K562 (cell line): ENCODE results near the gene CNTN4. TPM values are rescaled to one million over a fixed set of nuclear protein-coding genes. Genes with fewer than 3 reads are reported as not detected.

Experiments used
- ATAC-seq: fragments of 200-7000 bp; cut with Tn5 transposase; 3 replicates; pipeline ENCODE4 v1.9.1; 2020; ENCODE audit warnings: moderate library complexity
- BruUV-seq: library from RNA; stranded (reverse); fragments of 400-500 nt; replicated peaks from 2 replicates; lab custom pipeline; 2021; lab: Mats Ljungman, UMichigan
- CTCF ChIA-PET: fragments of 300-600 bp; formaldehyde crosslinking; extraction: SDS; loops from one replicate; lab custom pipeline; 2021; ENCODE audit warnings: low intra/inter-chr PET ratio; lab: Yijun Ruan, JAX
- POLR2A ChIA-PET: fragments of 300-600, 350-650 bp; sonication (Branson Sonifier 250); formaldehyde crosslinking; extraction: SDS; loops from one replicate; lab custom pipeline; 2021; ENCODE audit warnings: antibody characterized with exemption, inconsistent platforms; lab: Yijun Ruan, JAX
- DNase-seq, 4 experiments: peaks; one replicate each; pipeline versions ENCODE4 v3.0.0 to v3.0.0-alpha.2; 2011 to 2018; ENCODE audit warnings: low spot score in 3 of 4, mixed read lengths in 3 of 4; ENCODE audit errors: extremely low read depth in 1 of 4
- FAIRE-seq: peaks from 2 replicates; lab custom pipeline; 2011; peaks lifted over from hg19 to GRCh38; lab: Jason Lieb, UNC
- H2AFZ ChIP-seq: 2 replicates; pipeline ENCODE4 v1.6.0; 2011; ENCODE audit warnings: low read depth, low read length, control low read depth, inconsistent platforms
- H3K27ac ChIP-seq: fragments of 200-600 bp; 3 replicates; pipeline ENCODE4 v1.8.0; 2011; ENCODE audit warnings: low read depth, mild to moderate bottlenecking, control low read depth, inconsistent platforms, low read length, moderate library complexity, mixed read lengths; ENCODE audit errors: extremely low read depth
- H3K27me3 ChIP-seq, 2 experiments: fragments of 300-600 bp in 1 of 2; 2 replicates in 1 of 2; 3 replicates in 1 of 2; pipeline versions ENCODE4 v1.6.0 to v1.8.0; 2011; ENCODE audit warnings: inconsistent platforms in 2 of 2, low read length in 2 of 2, mild to moderate bottlenecking in 1 of 2, mixed read lengths in 1 of 2, moderate library complexity in 1 of 2; ENCODE audit not compliant: control insufficient read depth in 2 of 2, insufficient read depth in 2 of 2
- H3K36me3 ChIP-seq: fragments of 300-600 bp; 3 replicates; pipeline ENCODE4 v1.8.0; 2011; ENCODE audit warnings: mild to moderate bottlenecking, low read length, inconsistent platforms; ENCODE audit not compliant: control insufficient read depth, insufficient read depth
- H3K4me1 ChIP-seq, 2 experiments: fragments of 200-600 bp in 1 of 2; replicated peaks in 1 of 2; 2 replicates in 1 of 2; 3 replicates in 1 of 2; pipeline versions ENCODE4 v1.5.1 to v1.8.0; 2011; ENCODE audit warnings: inconsistent platforms in 2 of 2, low read length in 2 of 2, mild to moderate bottlenecking in 1 of 2, mixed read lengths in 1 of 2, moderate library complexity in 1 of 2; ENCODE audit not compliant: control insufficient read depth in 2 of 2, insufficient read depth in 2 of 2
- H3K4me2 ChIP-seq: 2 replicates; pipeline ENCODE4 v1.6.1; 2011; ENCODE audit warnings: low read length, control low read depth, inconsistent platforms, mixed read lengths; ENCODE audit not compliant: insufficient read depth
- H3K4me3 ChIP-seq: fragments of 200-600 bp; sonication (generic), shearing (Covaris generic); 2 replicates; pipeline ENCODE4 v1.5.1; 2016; ENCODE audit warnings: control low read depth, inconsistent platforms
- H3K79me2 ChIP-seq: fragments of 200-600 bp; 3 replicates; pipeline ENCODE4 v1.8.0; 2011; ENCODE audit warnings: low read length, inconsistent platforms; ENCODE audit not compliant: control insufficient read depth, insufficient read depth
- H3K9ac ChIP-seq, 2 experiments: 2 replicates each; pipeline versions ENCODE4 v1.6.0 to v1.6.1; 2011; ENCODE audit warnings: low read depth in 2 of 2, low read length in 2 of 2, control low read depth in 1 of 2, inconsistent platforms in 1 of 2, mild to moderate bottlenecking in 1 of 2, mixed read lengths in 1 of 2; ENCODE audit not compliant: insufficient read depth in 1 of 2
- H3K9me1 ChIP-seq: one replicate; pipeline ENCODE4 v1.6.0; 2011; ENCODE audit warnings: inconsistent platforms, mild to moderate bottlenecking, low read length, moderate library complexity; ENCODE audit not compliant: control insufficient read depth, insufficient read depth
- H3K9me3 ChIP-seq: replicated peaks from 2 replicates; pipeline ENCODE4 v1.5.1; 2011; ENCODE audit warnings: low read depth, low read length, inconsistent platforms; ENCODE audit not compliant: control insufficient read depth, insufficient read depth
- H4K20me1 ChIP-seq: replicated peaks from 2 replicates; pipeline ENCODE4 v1.6.1; 2011; ENCODE audit warnings: low read length, inconsistent platforms, mixed read lengths; ENCODE audit not compliant: control insufficient read depth, insufficient read depth
- CCAR2 ChIP-seq: fragments of 200-400 bp; formaldehyde crosslinking; IDR thresholded peaks from 2 replicates; pipeline ENCODE4 v1.6.1; 2017; ENCODE audit warnings: mild to moderate bottlenecking, low read depth, low read length
- ETS2 ChIP-seq: IDR thresholded peaks from 2 replicates; pipeline ENCODE4 v1.6.1; 2016; ENCODE audit warnings: borderline replicate concordance, missing genetic modification characterization, mild to moderate bottlenecking, moderate library complexity, missing compliant biosample characterization; ENCODE audit not compliant: poor library complexity, severe bottlenecking
- FOXA3 ChIP-seq, 2 experiments: fragments of 450-650 bp in 1 of 2; sonication (generic) in 1 of 2; formaldehyde crosslinking; IDR thresholded peaks in 1 of 2; conservative IDR thresholded peaks in 1 of 2; 2 replicates each; pipeline versions ENCODE4 v1.4.0 to v1.8.0; 2020 to 2022; ENCODE audit warnings: mild to moderate bottlenecking in 2 of 2, missing genetic modification reagents in 1 of 2
- GABPB2 ChIP-seq: fragments of 250-450 bp; sonication (Bioruptor Pico); conservative IDR thresholded peaks from 2 replicates; pipeline ENCODE4 v1.5.1; 2021; ENCODE audit warnings: mild to moderate bottlenecking
- GTF2E2 ChIP-seq: fragments of 200-800 bp; sonication (Bioruptor generic); IDR thresholded peaks from 2 replicates; pipeline ENCODE4 v1.6.1; 2016; ENCODE audit warnings: missing genetic modification characterization, missing compliant biosample characterization
- KHSRP ChIP-seq: fragments of 450-650 bp; IDR thresholded peaks from 2 replicates; pipeline ENCODE4 v1.6.1; 2017
- RBFOX2 ChIP-seq: fragments of 200-400 bp; formaldehyde crosslinking; IDR thresholded peaks from 2 replicates; pipeline ENCODE4 v1.6.1; 2017; ENCODE audit warnings: low read depth, mild to moderate bottlenecking, low read length, moderate library complexity
- RBM39 ChIP-seq: fragments of 200-400 bp; formaldehyde crosslinking; optimal IDR thresholded peaks from 2 replicates; pipeline ENCODE3; 2018; ENCODE audit warnings: low read depth, low read length
- SREBF2 ChIP-seq: sonication (generic); formaldehyde crosslinking; IDR thresholded peaks from 2 replicates; pipeline ENCODE4 v1.4.0; 2020; ENCODE audit warnings: mild to moderate bottlenecking, missing genetic modification reagents
- SRSF7 ChIP-seq: fragments of 200-400 bp; formaldehyde crosslinking; optimal IDR thresholded peaks from 2 replicates; pipeline ENCODE3; 2017; ENCODE audit warnings: mild to moderate bottlenecking, low read depth, low read length
- TCF7L2 ChIP-seq: fragments of 150-350 bp; IDR thresholded peaks from 2 replicates; pipeline ENCODE4 v1.6.1; 2016; ENCODE audit warnings: low read depth, mild to moderate bottlenecking, low read length, moderate library complexity
- WGBS: fragments of 100-300 bp; shearing (Covaris generic); methylation state at CpG from one replicate; pipeline ENCODE4 v1.1.6; 2016; ENCODE audit warnings: low coverage, mixed read lengths; ENCODE audit not compliant: insufficient coverage; ENCODE audit errors: missing lambda C conversion rate; 5-methylcytosine and 5-hydroxymethylcytosine counted together
- in situ Hi-C: fragments of 300-500 bp; cut with MboI; formaldehyde crosslinking; loops from 4 replicates; pipeline ENCODE4 v1.15.0; 2018; ENCODE audit warnings: inconsistent platforms, mixed read lengths
- intact Hi-C: fragments of 100-400 bp; cut with micrococcal nuclease; formaldehyde crosslinking; loops from 2 replicates; pipeline ENCODE4 v1.14.2; 2022
- polyA plus RNA-seq, 8 experiments: library from polyadenylated mRNA; depleted of rRNA in 4 of 8; stranded (reverse) in 5 of 8; unstranded in 3 of 8; fragments of >200 nt; fragmentation: Nextera tagmentation in 2 of 8; fragmentation: Illumina TruSeq in 1 of 8; extraction: Ambion mirVana in 2 of 8; extraction: Trizol in 1 of 8; gene quantifications; 2 replicates each; pipeline versions ENCODE4 v1.2.1 to v1.2.3, GENCODE V29; 2011 to 2014; ENCODE audit warnings: inconsistent platforms in 1 of 8, missing spikeins in 1 of 8
- total RNA-seq, 7 experiments: library from RNA; depleted of rRNA in 6 of 7; stranded (reverse); fragments of >200 nt in 6 of 7; fragmentation: Illumina TruSeq in 2 of 7; extraction: Trizol in 2 of 7; gene quantifications; 2 replicates each; pipeline versions ENCODE4 v1.2.1 to v1.2.3, GENCODE V29; 2011 to 2021; ENCODE audit warnings: low replicate concordance in 1 of 7
- TF ChIP-seq, protein P1 (sequence below): fragments of 250-450 bp; sonication (Bioruptor Pico); IDR thresholded peaks from 2 replicates; pipeline ENCODE4 v1.4.0; 2020; ENCODE audit warnings: borderline replicate concordance

CNTN4 gene
- total and polyA plus RNA-seq, 9 of the 15 experiments (the other 6 are each of a cell fraction or from before 2014, with no cell fraction given), result not detected

DNA sequence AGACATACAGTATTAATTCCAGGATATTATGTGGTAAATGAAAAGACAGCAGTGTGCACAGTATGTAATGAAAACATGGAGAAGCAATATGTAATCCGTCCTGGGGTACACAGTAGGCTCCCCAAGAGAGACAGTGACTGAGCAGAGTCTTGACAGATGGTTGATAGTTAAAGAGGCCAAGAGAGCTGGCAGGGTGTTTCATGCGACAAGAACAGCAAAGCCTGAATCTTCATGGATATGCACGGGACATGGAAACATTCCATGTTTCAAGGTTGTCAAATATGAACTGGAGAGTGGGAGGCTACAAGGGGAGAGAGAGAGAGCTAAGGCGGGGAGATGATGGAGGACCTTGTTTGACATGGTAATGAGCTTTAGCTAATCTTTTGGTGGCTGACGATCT is 673.1 kb downstream of the CNTN4 start:
- Histone ChIP-seq H3K4me1 (no peaks in the 10 kb centered on the region), H3K27me3 (no peaks in the 10 kb centered on the region), H3K9ac (no peak overlapping the region), H3K79me2 (no peaks in the 10 kb centered on the region), H4K20me1 (no peaks in the 10 kb centered on the region), H3K9me1 (no peaks in the 10 kb centered on the region), H3K9me3 (no peaks in the 10 kb centered on the region; the same call in 1 of the 2 replicates), H3K4me2 (no peak overlapping the region), H3K4me3 (no peak overlapping the region), H2AFZ (no peak overlapping the region), H3K27ac (no peak overlapping the region), H3K36me3 (no peaks in the 10 kb centered on the region)
- ChIA-PET POLR2A (interaction anchor here (0.7 kb wide), 1 partner anchor 34 kb away, joined by 4 read pairs; no protein-coding TSS in a partner anchor), CTCF (no interaction called here)
- DNase-seq, result no peak
- in situ Hi-C loops (no loop called here), intact Hi-C loops (no loop called here)
- TF ChIP-seq RBM39 (no peak), KHSRP (no peak), GTF2E2 (no peak), ETS2 (tag) (no peak), FOXA3 (CRISPR knock-in tag; conservative IDR thresholded peaks at IDR 0.05 in 1 of 2, IDR thresholded peaks at IDR 0.05 in 1 of 2) (no peak), RBFOX2 (no peak), GABPB2 (CRISPR knock-in tag) (no peak), CCAR2 (no peak), SRSF7 (no peak), SREBF2 (CRISPR knock-in tag) (no peak), TCF7L2 (no peak)
- TF ChIP-seq, protein P1, sequence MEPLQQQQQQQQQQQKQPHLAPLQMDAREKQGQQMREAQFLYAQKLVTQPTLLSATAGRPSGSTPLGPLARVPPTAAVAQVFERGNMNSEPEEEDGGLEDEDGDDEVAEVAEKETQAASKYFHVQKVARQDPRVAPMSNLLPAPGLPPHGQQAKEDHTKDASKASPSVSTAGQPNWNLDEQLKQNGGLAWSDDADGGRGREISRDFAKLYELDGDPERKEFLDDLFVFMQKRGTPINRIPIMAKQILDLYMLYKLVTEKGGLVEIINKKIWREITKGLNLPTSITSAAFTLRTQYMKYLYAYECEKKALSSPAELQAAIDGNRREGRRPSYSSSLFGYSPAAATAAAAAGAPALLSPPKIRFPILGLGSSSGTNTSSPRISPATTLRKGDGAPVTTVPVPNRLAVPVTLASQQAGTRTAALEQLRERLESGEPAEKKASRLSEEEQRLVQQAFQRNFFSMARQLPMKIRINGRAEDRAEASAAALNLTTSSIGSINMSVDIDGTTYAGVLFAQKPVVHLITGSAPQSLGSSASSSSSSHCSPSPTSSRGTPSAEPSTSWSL (CRISPR knock-in tag), result no peak
- no TSS peak for BruUV-seq
- WGBS, result 1% methylated on average over 5 of the region's 5 CpGs
- no peak for ATAC-seq
- no peak for FAIRE-seq
